GM23338 (cell line): Measurements from ENCODE around the gene GCK. TPM values are rescaled to one million over a fixed set of nuclear protein-coding genes. Genes with fewer than 3 reads are reported as not detected.

Experiments used
- ATAC-seq: fragments of 200-7000 bp; cut with Tn5 transposase; 3 replicates; pipeline ENCODE4 v1.9.1; 2020
- DNase-seq: peaks from one replicate; pipeline ENCODE4 v3.0.0-alpha.2; 2015; ENCODE audit warnings: low spot score
- H2AFZ ChIP-seq: fragments of 200-600 bp; sonication (generic); 2 replicates; pipeline ENCODE4 v1.8.0; 2016; ENCODE audit warnings: antibody characterized with exemption, mild to moderate bottlenecking, moderate library complexity
- H3F3A ChIP-seq: fragments of 200-600 bp; sonication (generic); replicated peaks from 2 replicates; pipeline ENCODE4 v1.8.0; 2017; ENCODE audit warnings: antibody characterized with exemption, mixed run types, low read depth
- H3K27ac ChIP-seq: fragments of 200-600 bp; sonication (generic); 2 replicates; pipeline ENCODE4 v1.6.1; 2016; ENCODE audit warnings: low read depth
- H3K27me3 ChIP-seq: fragments of 200-600 bp; sonication (generic); 2 replicates; pipeline ENCODE4 v1.8.0; 2016; ENCODE audit warnings: mild to moderate bottlenecking, mixed run types, moderate library complexity; ENCODE audit not compliant: insufficient read depth
- H3K36me3 ChIP-seq: fragments of 200-600 bp; sonication (generic); 2 replicates; pipeline ENCODE4 v1.8.0; 2016; ENCODE audit warnings: mild to moderate bottlenecking; ENCODE audit not compliant: insufficient read depth
- H3K4me1 ChIP-seq: fragments of 200-600 bp; sonication (generic); 2 replicates; pipeline ENCODE4 v1.8.0; 2016; ENCODE audit warnings: mild to moderate bottlenecking, moderate library complexity; ENCODE audit not compliant: insufficient read depth
- H3K4me2 ChIP-seq: fragments of 200-600 bp; sonication (generic); 2 replicates; pipeline ENCODE4 v1.7.1; 2017; ENCODE audit warnings: mixed run types
- H3K4me3 ChIP-seq: fragments of 200-600 bp; sonication (generic); 2 replicates; pipeline ENCODE4 v1.6.1; 2016; ENCODE audit warnings: mixed run types
- H3K79me2 ChIP-seq: fragments of 200-600 bp; sonication (generic); replicated peaks from 2 replicates; pipeline ENCODE4 v1.8.0; 2017; ENCODE audit warnings: mild to moderate bottlenecking; ENCODE audit not compliant: insufficient read depth
- H3K9me2 ChIP-seq: fragments of 200-600 bp; sonication (generic); 2 replicates; pipeline ENCODE4 v1.8.0; 2017; ENCODE audit not compliant: insufficient read depth
- H4K20me1 ChIP-seq: fragments of 200-600 bp; sonication (generic); replicated peaks from 2 replicates; pipeline ENCODE4 v1.8.0; 2017; ENCODE audit warnings: mild to moderate bottlenecking; ENCODE audit not compliant: insufficient read depth
- H3K27ac Mint-ChIP-seq: 2 replicates; pipeline ENCODE4 v1.8.0; 2020; ENCODE audit warnings: inconsistent platforms, mild to moderate bottlenecking, moderate library complexity, mixed read lengths
- H3K27me3 Mint-ChIP-seq: 3 replicates; pipeline ENCODE4 v1.8.0; 2022; ENCODE audit warnings: low read depth, mild to moderate bottlenecking, moderate library complexity, mixed read lengths, inconsistent platforms; ENCODE audit not compliant: insufficient read depth, poor library complexity
- H3K36me3 Mint-ChIP-seq: 3 replicates; pipeline ENCODE4 v1.8.0; 2021; ENCODE audit warnings: low read depth, mild to moderate bottlenecking, inconsistent platforms, moderate library complexity, mixed read lengths
- H3K4me1 Mint-ChIP-seq: 3 replicates; pipeline ENCODE4 v1.8.0; 2020; ENCODE audit warnings: mild to moderate bottlenecking, inconsistent platforms, mixed read lengths
- H3K4me3 Mint-ChIP-seq: 3 replicates; pipeline ENCODE4 v1.8.0; 2021; ENCODE audit warnings: moderate library complexity, mild to moderate bottlenecking, inconsistent platforms, mixed read lengths
- H3K9me3 Mint-ChIP-seq: 3 replicates; pipeline ENCODE4 v1.8.0; 2020; ENCODE audit warnings: moderate library complexity, mild to moderate bottlenecking, inconsistent platforms, mixed read lengths
- CREB1 ChIP-seq: fragments of 250-450 bp; sonication (Bioruptor Pico); IDR thresholded peaks from 2 replicates; pipeline ENCODE4 v1.5.0; 2020; ENCODE audit warnings: low read depth, mild to moderate bottlenecking, moderate library complexity
- ETS1 ChIP-seq: IDR thresholded peaks from 2 replicates; pipeline ENCODE4 v1.6.1; 2016; ENCODE audit warnings: antibody characterized with exemption
- EZH2 ChIP-seq: fragments of 200-600 bp; sonication (generic); IDR thresholded peaks from one replicate; pipeline ENCODE4 v1.8.0; 2017; ENCODE audit warnings: antibody characterized with exemption, mild to moderate bottlenecking, low read depth; ENCODE audit not compliant: unreplicated experiment
- EZH2phosphoT487 ChIP-seq: fragments of 200-600 bp; sonication (generic); IDR thresholded peaks from one replicate; pipeline ENCODE4 v1.8.1; 2018; ENCODE audit warnings: antibody characterized with exemption; ENCODE audit not compliant: unreplicated experiment
- JUNB ChIP-seq: IDR thresholded peaks from one replicate; pipeline ENCODE4 v1.6.1; 2016; ENCODE audit warnings: antibody characterized with exemption; ENCODE audit not compliant: unreplicated experiment
- POLR2AphosphoS5 ChIP-seq: IDR thresholded peaks from 2 replicates; pipeline ENCODE4 v1.6.1; 2016; ENCODE audit warnings: antibody characterized with exemption, low read depth
- REST ChIP-seq: IDR thresholded peaks from one replicate; pipeline ENCODE4 v1.6.1; 2018; ENCODE audit warnings: antibody characterized with exemption; ENCODE audit not compliant: unreplicated experiment
- STAT1 ChIP-seq: IDR thresholded peaks from one replicate; pipeline ENCODE4 v1.6.1; 2016; ENCODE audit warnings: antibody characterized with exemption; ENCODE audit not compliant: unreplicated experiment
- ZNF114 ChIP-seq: fragments of 250-450 bp; sonication (Bioruptor Pico); IDR thresholded peaks from 2 replicates; pipeline ENCODE4 v1.5.0; 2020; ENCODE audit warnings: mild to moderate bottlenecking, moderate library complexity
- ZNF462 ChIP-seq: fragments of 250-450 bp; sonication (Bioruptor Pico); IDR thresholded peaks from 2 replicates; pipeline ENCODE4 v1.5.0; 2020; ENCODE audit warnings: mild to moderate bottlenecking, moderate library complexity
- polyA plus RNA-seq: library from polyadenylated mRNA; unstranded; fragments of >200 nt; fragmentation: Nextera tagmentation; extraction: Ambion mirVana; gene quantifications from 2 replicates; pipeline ENCODE4 v1.2.1, GENCODE V29; 2016
- total RNA-seq: library from RNA; depleted of rRNA; stranded (reverse); fragments of >200 nt; shearing (Covaris generic); gene quantifications from 2 replicates; pipeline ENCODE4 v1.2.3, GENCODE V29; 2014

The GCK gene
- total and polyA plus RNA-seq, 2 experiments from 2014 or later = 6.1 to 7.3 TPM

- Histone ChIP-seq H2AFZ (0 out of 2 replicates have a peak overlapping the region, but pooled peaks have one; percentile 83), H3K4me2 (no peak overlapping the region; the same call in 1 of the 2 replicates), H3F3A (no peaks in the 10 kb centered on the region), H3K9me2 (no peaks in the 10 kb centered on the region), H3K4me3 (no peak overlapping the region), H3K27me3 (peaks cover 30% of the 10 kb centered on the region), H3K36me3 (no peaks in the 10 kb centered on the region), H3K4me1 (peaks cover 8% of the 10 kb centered on the region), H4K20me1 (no peaks in the 10 kb centered on the region), H3K27ac (no peak overlapping the region), H3K79me2 (no peaks in the 10 kb centered on the region)
- Mint-ChIP-seq H3K27me3 (peaks cover 37% of the 10 kb centered on the region), H3K4me3 (no peak overlapping the region), H3K36me3 (no peaks in the 10 kb centered on the region), H3K4me1 (peaks cover 21% of the 10 kb centered on the region), H3K9me3 (no peaks in the 10 kb centered on the region), H3K27ac (no peak overlapping the region)
- TF ChIP-seq CREB1 (no peak), EZH2 (no peak)
- no peak for ATAC-seq
- DNase-seq = no peak
These were observed 41.1 kb downstream of the GCK start for GRCh38 chr7:44148166-44148565.

GRCh38 chr7:44147026-44147991, 41.9 kb downstream of the GCK start:
- ATAC-seq = peak; percentile 4; the same call in 2 of the 3 replicates
- peaks cover 30% of the 10 kb centered on the region for H3K27me3 ChIP-seq
- peak overlapping the region; percentile 75; the same call in 1 of the 2 replicates for H3K4me2 ChIP-seq
- H3K4me1 ChIP-seq = peaks cover 8% of the 10 kb centered on the region
- DNase-seq = peak; percentile 48
- no peaks in the 10 kb centered on the region for H3K9me3 Mint-ChIP-seq
- H3K27ac ChIP-seq = no peak overlapping the region
- H3F3A ChIP-seq = no peaks in the 10 kb centered on the region
- no peak overlapping the region for H3K27ac Mint-ChIP-seq
- H3K27me3 Mint-ChIP-seq = peaks cover 37% of the 10 kb centered on the region
- H2AFZ ChIP-seq = peak overlapping the region; percentile 94
- peaks cover 21% of the 10 kb centered on the region for H3K4me1 Mint-ChIP-seq
- no peaks in the 10 kb centered on the region for H3K79me2 ChIP-seq
- no peak overlapping the region for H3K4me3 Mint-ChIP-seq
- H3K4me3 ChIP-seq = no peak overlapping the region
- H3K36me3 ChIP-seq = no peaks in the 10 kb centered on the region
- H4K20me1 ChIP-seq = no peaks in the 10 kb centered on the region
- no peaks in the 10 kb centered on the region for H3K9me2 ChIP-seq
- no peaks in the 10 kb centered on the region for H3K36me3 Mint-ChIP-seq
- no peak for TF ChIP-seq STAT1
- no peak for TF ChIP-seq EZH2phosphoT487
- no peak for TF ChIP-seq ZNF114 (CRISPR knock-in tag)
- TF ChIP-seq ZNF462 (CRISPR knock-in tag) = no peak
- no peak for TF ChIP-seq ETS1
- no peak for TF ChIP-seq REST
- TF ChIP-seq EZH2 = no peak
- no peak for TF ChIP-seq POLR2AphosphoS5
- no peak for TF ChIP-seq JUNB
